ENCODE results near the gene CAMSAP2.
A peak's percentile ranks its signal among the peaks of the same experiment; 100 is the strongest.

Gene CAMSAP2, protein sequence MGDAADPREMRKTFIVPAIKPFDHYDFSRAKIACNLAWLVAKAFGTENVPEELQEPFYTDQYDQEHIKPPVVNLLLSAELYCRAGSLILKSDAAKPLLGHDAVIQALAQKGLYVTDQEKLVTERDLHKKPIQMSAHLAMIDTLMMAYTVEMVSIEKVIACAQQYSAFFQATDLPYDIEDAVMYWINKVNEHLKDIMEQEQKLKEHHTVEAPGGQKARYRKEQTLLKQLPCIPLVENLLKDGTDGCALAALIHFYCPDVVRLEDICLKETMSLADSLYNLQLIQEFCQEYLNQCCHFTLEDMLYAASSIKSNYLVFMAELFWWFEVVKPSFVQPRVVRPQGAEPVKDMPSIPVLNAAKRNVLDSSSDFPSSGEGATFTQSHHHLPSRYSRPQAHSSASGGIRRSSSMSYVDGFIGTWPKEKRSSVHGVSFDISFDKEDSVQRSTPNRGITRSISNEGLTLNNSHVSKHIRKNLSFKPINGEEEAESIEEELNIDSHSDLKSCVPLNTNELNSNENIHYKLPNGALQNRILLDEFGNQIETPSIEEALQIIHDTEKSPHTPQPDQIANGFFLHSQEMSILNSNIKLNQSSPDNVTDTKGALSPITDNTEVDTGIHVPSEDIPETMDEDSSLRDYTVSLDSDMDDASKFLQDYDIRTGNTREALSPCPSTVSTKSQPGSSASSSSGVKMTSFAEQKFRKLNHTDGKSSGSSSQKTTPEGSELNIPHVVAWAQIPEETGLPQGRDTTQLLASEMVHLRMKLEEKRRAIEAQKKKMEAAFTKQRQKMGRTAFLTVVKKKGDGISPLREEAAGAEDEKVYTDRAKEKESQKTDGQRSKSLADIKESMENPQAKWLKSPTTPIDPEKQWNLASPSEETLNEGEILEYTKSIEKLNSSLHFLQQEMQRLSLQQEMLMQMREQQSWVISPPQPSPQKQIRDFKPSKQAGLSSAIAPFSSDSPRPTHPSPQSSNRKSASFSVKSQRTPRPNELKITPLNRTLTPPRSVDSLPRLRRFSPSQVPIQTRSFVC (N-terminal part only)

DNA sequence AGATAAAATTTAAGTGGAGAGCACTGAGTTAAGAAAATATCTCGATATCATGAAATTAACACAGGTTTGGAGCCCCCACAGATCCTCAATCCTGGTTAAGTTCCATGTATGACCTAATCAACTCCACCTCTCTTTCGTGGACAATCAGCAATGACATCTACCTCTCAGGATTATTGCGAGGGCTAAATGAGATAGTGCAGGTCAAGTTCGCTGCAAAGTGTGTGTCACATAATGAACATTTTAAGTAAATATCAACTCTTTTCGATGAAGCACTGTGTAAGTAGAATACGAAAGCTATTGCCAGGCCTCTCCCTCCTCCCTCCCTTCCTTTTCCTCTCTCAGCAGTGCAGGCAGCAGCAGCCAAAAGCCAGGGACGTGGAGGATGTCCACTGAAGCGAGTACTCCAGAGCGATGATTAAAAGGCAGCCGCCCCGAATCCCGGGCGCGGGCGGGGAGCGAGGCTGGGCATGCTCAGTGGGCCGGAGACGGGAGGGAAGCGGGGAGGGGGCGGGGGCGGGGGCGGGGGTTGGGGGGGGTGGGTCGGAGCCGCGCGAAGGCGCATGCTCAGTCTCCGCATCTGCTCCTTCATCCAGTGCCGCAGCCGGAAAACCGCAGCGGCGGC, at the start of gene CAMSAP2:
Gene CAMSAP2 (plus strand): TSS at position 567 of the 622 bp plus-strand sequence. CDS start 935 bp downstream, outside the sequence.
- DNase-seq (ENCODE audit: low read depth), result peak; percentile 14

GRCh38 chr1:200692316-200692715, 46.4 kb upstream of the CAMSAP2 start:
- no peak for DNase-seq (ENCODE audit: low read depth)

GRCh38 chr1:200693327-200693726, 45.4 kb upstream of the CAMSAP2 start:
- DNase-seq (ENCODE audit: low read depth), result no peak

GRCh38 chr1:200694738-200695137, 44.0 kb upstream of the CAMSAP2 start:
- no peak for DNase-seq (ENCODE audit: low read depth)

GRCh38 chr1:200699871-200700270, 38.8 kb upstream of the CAMSAP2 start:
- no peak for DNase-seq (ENCODE audit: low read depth)

DNA sequence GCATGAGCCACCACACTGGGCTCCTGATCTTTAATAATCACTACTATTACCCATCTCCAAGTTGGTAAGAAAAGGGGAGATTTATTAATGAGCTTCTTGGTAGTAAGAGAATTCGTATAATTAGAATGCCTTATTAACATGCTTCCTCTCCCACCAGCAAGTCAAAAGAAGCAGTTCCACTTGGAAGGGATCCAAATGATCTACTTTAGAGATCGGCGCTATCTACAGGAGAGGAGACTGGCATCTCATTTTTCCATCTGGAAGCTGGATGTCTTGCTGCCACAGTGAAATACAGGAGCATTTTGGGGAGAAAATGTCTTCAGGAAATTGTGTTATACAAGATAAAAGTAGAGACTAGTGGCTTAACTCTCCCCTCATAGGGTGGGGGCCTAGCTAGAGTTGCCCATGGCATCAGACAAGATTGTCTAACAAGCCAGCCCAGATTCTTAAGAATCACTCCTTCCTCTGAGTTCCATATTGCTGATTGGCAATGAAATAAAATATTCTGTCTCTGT, 33.6 kb upstream of the CAMSAP2 start:
- no peak for DNase-seq (ENCODE audit: low read depth)

DNA sequence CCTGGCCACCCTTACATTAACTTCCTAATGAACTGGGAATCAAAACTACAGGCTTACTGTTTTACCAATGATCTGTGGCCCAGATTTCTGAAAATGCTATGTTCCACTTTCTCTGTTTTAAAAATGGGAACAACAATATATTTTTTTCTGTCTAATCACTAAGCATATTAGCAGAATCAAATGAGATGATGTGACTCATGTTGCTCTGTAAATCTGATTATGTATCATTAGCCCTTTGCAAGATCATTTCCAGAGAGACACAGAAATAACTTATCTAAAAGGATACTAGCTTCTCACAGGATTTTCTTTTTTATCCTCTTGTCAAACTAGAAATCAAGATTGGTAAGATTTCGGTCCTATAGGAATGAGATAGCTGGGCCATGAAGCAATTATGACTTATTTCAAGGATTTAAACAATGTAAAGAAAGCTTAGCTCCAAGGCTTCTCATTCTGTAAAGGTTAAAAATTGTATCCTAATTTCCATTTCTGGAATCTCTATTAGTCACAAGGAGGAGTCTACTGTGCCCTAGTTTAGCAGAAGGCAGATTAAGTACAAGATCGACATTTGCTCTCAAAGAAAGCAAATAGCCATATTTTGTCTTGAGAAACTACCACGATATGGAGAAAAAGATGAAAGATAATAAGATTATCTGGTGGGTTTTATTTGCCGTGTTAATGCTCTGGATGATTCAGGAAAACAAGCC, 32.4 kb upstream of the CAMSAP2 start:
- no peak for DNase-seq (ENCODE audit: low read depth)

- no peak for DNase-seq (ENCODE audit: low read depth)
Measured at GRCh38 chr1:200707116-200707515, 31.6 kb upstream of the CAMSAP2 start.

DNA sequence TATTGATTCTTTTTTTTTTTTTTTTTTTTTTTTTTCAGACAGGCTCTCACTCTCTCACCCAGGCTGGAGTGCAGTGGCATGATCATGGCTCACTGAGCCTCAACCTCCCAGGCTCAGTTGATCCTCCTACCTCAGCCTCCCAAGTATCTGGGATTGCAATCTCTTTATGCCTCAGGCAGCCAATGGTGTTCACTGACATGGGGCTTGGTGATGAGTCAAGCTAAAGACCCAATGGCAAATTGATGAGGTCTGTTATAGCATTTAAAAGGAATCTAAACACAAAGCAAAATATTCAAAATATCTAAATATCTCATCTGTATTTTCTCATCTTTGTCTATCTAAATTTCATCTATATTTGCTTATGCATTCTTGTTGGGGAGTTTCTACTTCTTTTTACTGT, 30.5 kb upstream of the CAMSAP2 start:
- DNase-seq (ENCODE audit: low read depth), result no peak

GRCh38 chr1:200708769-200709168, 29.9 kb upstream of the CAMSAP2 start:
- no peak for DNase-seq (ENCODE audit: low read depth)

DNA sequence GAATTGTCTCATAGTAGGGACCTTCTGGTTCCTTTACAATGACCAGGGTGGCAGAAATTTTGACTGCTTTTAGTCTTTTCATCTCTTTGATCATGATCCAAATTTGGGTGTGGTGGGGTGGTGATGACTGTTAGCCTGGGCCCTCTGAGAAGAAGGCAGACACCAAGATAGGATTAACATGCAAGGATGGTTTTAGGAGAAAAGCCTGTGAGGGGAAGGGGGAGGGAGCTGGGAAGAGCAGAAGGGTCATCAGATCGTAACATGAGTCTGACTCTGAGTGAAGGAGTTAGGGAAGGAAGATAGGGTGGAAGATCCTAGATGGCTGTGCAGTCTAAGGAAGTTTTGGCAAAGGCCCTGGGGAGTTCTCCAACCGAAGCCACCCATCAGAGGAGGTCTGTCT, 28.5 kb upstream of the CAMSAP2 start:
- no peak for DNase-seq (ENCODE audit: low read depth)

DNA sequence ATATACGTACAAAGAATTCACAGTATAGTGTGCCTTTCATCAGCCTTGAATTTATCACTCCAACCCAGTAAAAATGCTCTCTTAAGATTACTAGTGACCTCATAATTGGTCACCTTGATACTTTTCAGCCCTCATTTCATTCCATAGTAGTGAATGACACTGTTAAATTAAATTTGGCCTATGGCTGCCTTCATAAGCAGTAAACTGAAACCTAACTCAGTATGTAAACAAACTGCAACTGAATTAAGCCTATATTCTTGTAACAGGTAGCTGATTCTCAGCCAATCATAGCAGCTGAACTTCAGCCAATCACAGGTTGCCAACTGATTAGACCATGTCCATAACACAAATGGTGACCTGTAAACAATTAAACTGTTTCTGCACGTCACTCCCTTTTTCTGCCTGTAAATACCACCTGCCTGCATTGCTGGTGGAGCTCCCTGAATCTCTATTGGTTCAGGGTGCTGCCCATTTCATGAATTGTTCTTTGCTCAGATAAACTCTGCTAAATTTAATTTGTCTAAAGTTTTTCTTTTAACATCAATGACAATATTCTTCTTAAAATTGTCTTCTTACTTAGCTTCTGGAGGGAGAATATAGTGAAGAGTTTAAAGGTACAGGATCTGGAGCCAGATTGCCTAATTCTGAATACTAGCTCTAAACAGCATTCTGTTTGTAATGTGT, 24.0 kb upstream of the CAMSAP2 start:
- no peak for DNase-seq (ENCODE audit: low read depth)

- no peak for DNase-seq (ENCODE audit: low read depth)
Measured at GRCh38 chr1:200720199-200720598, 18.5 kb upstream of the CAMSAP2 start.

DNA sequence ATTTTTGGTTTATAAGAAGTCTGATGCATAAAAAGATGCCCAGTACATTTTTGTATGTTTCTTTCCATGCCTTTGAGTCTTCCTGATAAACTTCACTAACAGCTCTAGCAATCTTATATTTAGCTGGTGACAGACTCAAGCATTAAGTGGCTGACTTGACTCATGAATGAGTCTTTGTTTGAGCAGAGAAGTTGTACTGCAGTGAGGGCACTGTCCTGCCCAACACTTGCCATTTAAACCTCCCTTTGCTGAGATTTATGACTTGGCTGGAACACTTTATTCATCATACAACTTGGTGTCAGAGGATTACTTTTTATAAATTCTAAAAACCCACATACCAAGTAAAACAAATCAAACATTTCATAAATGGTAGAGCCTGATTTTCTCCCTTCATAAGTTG, 14.6 kb upstream of the CAMSAP2 start:
- no peak for DNase-seq (ENCODE audit: low read depth)

GRCh38 chr1:200727257-200727656, 11.4 kb upstream of the CAMSAP2 start:
- DNase-seq (ENCODE audit: low read depth), result no peak

GRCh38 chr1:200729863-200730262, 8.8 kb upstream of the CAMSAP2 start:
- no peak for DNase-seq (ENCODE audit: low read depth)

- DNase-seq (ENCODE audit: low read depth), result no peak
Measured at GRCh38 chr1:200731654-200732332, 6.9 kb upstream of the CAMSAP2 start.

DNA sequence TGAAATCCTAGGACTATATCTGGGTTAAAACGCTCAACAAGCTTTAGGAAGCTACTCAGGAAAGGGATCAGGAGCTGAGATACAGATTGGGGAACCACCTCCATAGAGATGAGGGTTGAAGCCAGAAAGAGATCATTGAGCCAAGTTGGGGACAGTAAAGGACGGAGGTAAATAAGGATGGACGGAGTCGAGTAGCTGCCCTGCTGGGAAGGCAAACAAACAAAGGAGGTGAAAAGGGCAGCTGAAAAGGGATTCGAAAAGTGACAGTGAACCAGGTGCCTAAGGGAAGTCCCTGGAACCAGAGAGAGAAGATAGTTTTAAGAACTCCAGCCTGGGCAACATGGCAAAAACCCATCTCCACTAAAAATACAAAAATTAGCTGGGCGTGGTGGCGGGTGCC, 6.3 kb upstream of the CAMSAP2 start:
- no peak for DNase-seq (ENCODE audit: low read depth)

GRCh38 chr1:200733907-200734306, 4.8 kb upstream of the CAMSAP2 start:
- DNase-seq (ENCODE audit: low read depth), result no peak

DNA sequence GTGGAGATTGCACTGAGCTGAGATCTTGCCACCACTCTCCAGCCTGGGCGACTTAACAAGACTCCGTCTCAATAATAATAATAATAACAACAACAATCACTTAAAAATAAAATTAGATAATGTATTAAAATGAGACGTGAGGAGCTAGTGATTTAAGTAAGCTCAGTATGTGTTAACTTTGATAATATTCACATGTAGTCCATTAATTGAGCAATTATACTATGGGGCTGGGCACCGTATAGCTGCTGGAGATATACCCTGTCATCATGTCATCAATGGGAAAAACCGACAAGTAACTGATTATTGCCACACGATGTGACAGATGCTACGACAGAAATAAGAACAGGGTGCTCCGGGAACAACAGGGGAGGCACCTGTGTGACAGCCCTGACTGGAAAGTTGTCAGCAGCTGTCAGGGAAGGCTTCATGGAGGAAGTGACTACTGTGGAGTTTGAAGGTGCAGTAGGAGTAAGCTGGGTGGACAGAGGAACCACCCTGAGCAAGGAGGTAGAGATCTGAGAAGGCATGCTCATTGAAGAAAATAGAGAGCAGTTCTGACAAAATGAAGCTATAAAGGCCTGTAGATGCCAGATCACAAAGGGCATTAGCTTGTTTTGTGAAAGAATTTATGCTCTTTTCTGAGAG, 924 bp upstream of the CAMSAP2 start:
- DNase-seq (ENCODE audit: low read depth), result no peak

Measured in activated gamma-delta T cell treated with anti-CD3 and anti-CD28 coated beads, Interleukin-2, amount 50 U/mL, for 16 hours (primary cell).